Amniotic epithelial cell (primary cell): ENCODE results near the gene CHL1.

Source experiments
- DNase-seq: peaks from one replicate; pipeline ENCODE4 v3.0.0-alpha.2; 2010; ENCODE audit warnings: low read depth

The CHL1 gene

GRCh38 chr3:278300-279064, 81.9 kb downstream of the CHL1 start:
- DNase-seq = no peak

- no peak for DNase-seq
Measured at GRCh38 chr3:279325-279724, 82.8 kb downstream of the CHL1 start.

GRCh38 chr3:280681-281080, 84.1 kb downstream of the CHL1 start:
- DNase-seq = no peak

GRCh38 chr3:284322-284721, 87.8 kb downstream of the CHL1 start:
- no peak for DNase-seq

- DNase-seq = no peak
Measured at GRCh38 chr3:288417-288816, 91.9 kb downstream of the CHL1 start.

- no peak for DNase-seq
Measured at GRCh38 chr3:291028-291427, 94.5 kb downstream of the CHL1 start.

- DNase-seq = no peak
Measured at GRCh38 chr3:291646-292436, 95.3 kb downstream of the CHL1 start.

GRCh38 chr3:294096-294495, 97.5 kb downstream of the CHL1 start:
- no peak for DNase-seq

- no peak for DNase-seq
Measured at GRCh38 chr3:294581-294980, 98.0 kb downstream of the CHL1 start.

GRCh38 chr3:295166-295565, 98.6 kb downstream of the CHL1 start:
- DNase-seq = no peak

GRCh38 chr3:297585-297984, 101.0 kb downstream of the CHL1 start:
- DNase-seq = no peak

GRCh38 chr3:299590-300301, 103.2 kb downstream of the CHL1 start:
- no peak for DNase-seq

- no peak for DNase-seq
Measured at GRCh38 chr3:307182-307581, 110.6 kb downstream of the CHL1 start.

- no peak for DNase-seq
Measured at GRCh38 chr3:308597-309321, 112.2 kb downstream of the CHL1 start.

GRCh38 chr3:312160-312733, 115.7 kb downstream of the CHL1 start:
- no peak for DNase-seq

GRCh38 chr3:312911-313310, 116.3 kb downstream of the CHL1 start:
- DNase-seq = no peak

GRCh38 chr3:317012-317411, 120.4 kb downstream of the CHL1 start:
- DNase-seq = no peak

GRCh38 chr3:318903-319302, 122.3 kb downstream of the CHL1 start:
- DNase-seq = no peak

- no peak for DNase-seq
Measured at GRCh38 chr3:324423-324822, 127.9 kb downstream of the CHL1 start.

- DNase-seq = no peak
Measured at GRCh38 chr3:325495-325894, 128.9 kb downstream of the CHL1 start.

- DNase-seq = no peak
Measured at GRCh38 chr3:330494-331115, 134.0 kb downstream of the CHL1 start.
